ENCODE measurements around the gene VAMP3. TPM values are rescaled to one million over a fixed set of nuclear protein-coding genes. Genes with fewer than 3 reads are reported as not detected.
"Not testable (repeated sequence)": the region's sequence is repeated elsewhere in the genome, so short reads cannot be mapped to it uniquely, and the experiment has no call there.

The VAMP3 gene
- total and polyA plus RNA-seq, 9 of the 15 experiments (the other 6 are each of a cell fraction or from before 2014, with no cell fraction given) = 27.1 to 71.3 (median 47.5) TPM

DNA sequence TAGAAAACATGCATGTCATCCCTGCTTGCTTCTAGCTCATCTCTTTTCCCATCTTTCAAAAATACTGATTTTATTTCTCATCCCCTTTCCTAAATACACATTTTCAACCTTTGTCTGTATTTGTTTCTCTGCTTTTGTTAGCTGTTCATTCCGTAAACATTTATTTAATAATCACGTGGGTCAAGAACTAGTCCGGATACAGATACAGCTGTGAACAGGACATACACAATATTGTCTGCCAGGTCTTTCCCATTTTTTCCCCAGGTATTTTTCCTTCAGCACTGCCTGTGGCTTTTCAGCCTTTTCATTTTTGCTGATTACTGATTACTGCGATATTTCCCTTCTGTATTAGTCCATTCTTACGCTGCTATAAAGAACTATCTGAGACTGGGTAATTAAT lies 18.7 kb downstream of the VAMP3 start (continued):
- no peak for TF ChIP-seq HNRNPLL (IDR thresholded peaks at IDR 0.05; ENCODE audit: low read depth, low read length, poor library complexity, severe bottlenecking)
- TF ChIP-seq RBM14 (IDR thresholded peaks at IDR 0.05; ENCODE audit: borderline replicate concordance, insufficient read depth, low read depth, low read length) = no peak

DNA sequence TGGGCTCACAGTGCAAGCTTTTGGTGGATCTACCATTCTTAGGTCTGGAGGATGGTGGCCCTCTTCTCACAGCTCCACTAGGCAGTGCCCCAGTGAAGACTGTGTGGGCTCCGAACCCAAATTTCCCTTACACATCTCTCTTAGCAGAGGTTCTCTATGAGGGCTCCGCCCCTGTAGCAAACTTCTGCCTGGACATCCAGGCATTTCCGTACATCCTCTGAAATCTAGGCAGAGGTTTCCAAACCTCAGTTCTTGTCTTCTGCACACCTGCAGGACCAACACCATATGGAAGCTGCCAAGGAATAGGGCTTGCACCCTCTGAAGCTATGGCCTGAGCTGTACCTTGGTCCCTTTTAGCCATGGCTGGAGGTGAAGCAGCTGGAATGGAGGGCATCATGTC lies 19.9 kb downstream of the VAMP3 start:
- H3K27ac ChIP-seq (ENCODE audit: extremely low read depth, low read depth, low read length); H3K4me2 ChIP-seq (ENCODE audit: insufficient read depth, low read length); H2AFZ ChIP-seq (ENCODE audit: low read depth, low read length); CTCF ChIA-PET (ENCODE audit: low intra/inter-chr PET ratio); H3K4me1 ChIP-seq (replicated peaks in 1 of 2; ENCODE audit: control insufficient read depth in 2 of 2, insufficient read depth in 2 of 2, low read length in 2 of 2); H3K9ac ChIP-seq (ENCODE audit: insufficient read depth in 1 of 2, low read depth in 2 of 2, low read length in 2 of 2); FAIRE-seq; H3K79me2 ChIP-seq (ENCODE audit: control insufficient read depth, insufficient read depth, low read length); BruUV-seq (replicated peaks); DNase-seq (ENCODE audit: extremely low read depth in 1 of 4, low spot score in 3 of 4); intact Hi-C loops (cut with micrococcal nuclease); in situ Hi-C loops (cut with MboI); H4K20me1 ChIP-seq (replicated peaks; ENCODE audit: control insufficient read depth, insufficient read depth, low read length); H3K27me3 ChIP-seq (ENCODE audit: control insufficient read depth in 2 of 2, insufficient read depth in 2 of 2, low read length in 2 of 2); ATAC-seq; H3K4me3 ChIP-seq; POLR2A ChIA-PET; H3K9me1 ChIP-seq (ENCODE audit: control insufficient read depth, insufficient read depth, low read length); H3K9me3 ChIP-seq (replicated peaks; ENCODE audit: control insufficient read depth, insufficient read depth, low read depth, low read length): not testable (repeated sequence)
- 69% methylated on average over 3 of the region's 3 CpGs for WGBS (ENCODE audit: insufficient coverage, low coverage, missing lambda C conversion rate)
- TF ChIP-seq CBX5 (IDR thresholded peaks at IDR 0.05; ENCODE audit: borderline replicate concordance, low read depth) (peak; percentile 85; the same call in 1 of the 2 replicates), HLTF (IDR thresholded peaks at IDR 0.05) (peak; percentile 72; the same call in 1 of the 2 replicates), TRIM28 (IDR thresholded peaks at IDR 0.05) (peak; percentile 96), ZFP36 (IDR thresholded peaks at IDR 0.05; ENCODE audit: low read depth, low read length, partially characterized antibody) (peak; percentile 66), ZEB2 (IDR thresholded peaks at IDR 0.05) (0 out of 2 replicates have a peak, but pooled peaks have one; percentile 42), CBX1 (IDR thresholded peaks at IDR 0.05; ENCODE audit: low read depth) (peak; percentile 51; the same call in 1 of the 2 replicates), CBX3 (IDR thresholded peaks at IDR 0.05; ENCODE audit: borderline replicate concordance in 1 of 2, low read length in 2 of 2) (peak in 1 of 2 experiments; percentile 83; a peak in 2 of 3 replicates), ETV1 (tag; conservative IDR thresholded peaks at IDR 0.05; ENCODE audit: low read depth) (0 out of 2 replicates have a peak, but pooled peaks have one; percentile 24), TRIM24 (IDR thresholded peaks at IDR 0.05) (peak in 1 of 2 experiments; percentile 53; a peak in 1 of 4 replicates)
- TF ChIP-seq, protein P1, sequence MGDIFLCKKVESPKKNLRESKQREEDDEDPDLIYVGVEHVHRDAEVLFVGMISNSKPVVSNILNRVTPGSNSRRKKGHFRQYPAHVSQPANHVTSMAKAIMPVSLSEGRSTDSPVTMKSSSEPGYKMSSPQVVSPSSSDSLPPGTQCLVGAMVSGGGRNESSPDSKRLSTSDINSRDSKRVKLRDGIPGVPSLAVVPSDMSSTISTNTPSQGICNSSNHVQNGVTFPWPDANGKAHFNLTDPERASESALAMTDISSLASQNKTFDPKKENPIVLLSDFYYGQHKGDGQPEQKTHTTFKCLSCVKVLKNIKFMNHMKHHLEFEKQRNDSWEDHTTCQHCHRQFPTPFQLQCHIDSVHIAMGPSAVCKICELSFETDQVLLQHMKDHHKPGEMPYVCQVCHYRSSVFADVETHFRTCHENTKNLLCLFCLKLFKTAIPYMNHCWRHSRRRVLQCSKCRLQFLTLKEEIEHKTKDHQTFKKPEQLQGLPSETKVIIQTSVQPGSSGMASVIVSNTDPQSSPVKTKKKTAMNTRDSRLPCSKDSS (IDR thresholded peaks at IDR 0.05; ENCODE audit: low read depth, partially characterized antibody) = peak; percentile 94
- H3K36me3 ChIP-seq (ENCODE audit: control insufficient read depth, insufficient read depth, low read length) = peaks cover 20% of the 10 kb centered on the region; the same call in 2 of the 3 replicates
